ENCODE measurements around the gene DOK3.

The DOK3 gene

GRCh38 chr5:177453852-177454396, 55.7 kb downstream of the DOK3 start:
- Histone ChIP-seq H3K36me3 (ENCODE audit: control insufficient read depth in 1 of 2, insufficient read depth in 2 of 2, low read depth in 1 of 2, low read length in 2 of 2) (peaks cover 24 to 52% of the 10 kb centered on the region in 2 experiments), H2AK5ac (ENCODE audit: low read length, severe bottlenecking) (peak overlapping the region; percentile 8), H2BK5ac (ENCODE audit: low read depth, low read length, poor library complexity, severe bottlenecking) (no peak overlapping the region), H3K79me1 (replicated peaks; ENCODE audit: low read length, poor library complexity, severe bottlenecking) (peaks cover 20% of the 10 kb centered on the region), H2BK12ac (ENCODE audit: low read length in 2 of 2) (no peak overlapping the region), H3K4me1 (ENCODE audit: control insufficient read depth, insufficient read depth, low read depth, low read length) (peaks cover 40% of the 10 kb centered on the region), H3K4me3 (ENCODE audit: insufficient read depth in 1 of 2, low read depth in 1 of 2, low read length in 2 of 2) (peak overlapping the region; percentile 7 to 69), H2BK15ac (ENCODE audit: low read depth, poor library complexity, severe bottlenecking) (no peak overlapping the region), H3K9ac (ENCODE audit: low read length) (peak overlapping the region; percentile 74), H3K4me2 (ENCODE audit: low read length, poor library complexity, severe bottlenecking) (peak overlapping the region; percentile 72), H4K8ac (ENCODE audit: low read length) (no peak overlapping the region), H2AFZ (ENCODE audit: low read depth, low read length) (no peak overlapping the region), H3K23ac (ENCODE audit: low read length in 2 of 2) (no peak overlapping the region), H3K18ac (ENCODE audit: low read depth in 1 of 2, low read length in 2 of 2) (peak overlapping the region in 1 of 2 experiments; percentile 31), H3K27ac (ENCODE audit: low read length, poor library complexity, severe bottlenecking) (no peak overlapping the region), H3K9me3 (ENCODE audit: control insufficient read depth, low read length) (no peaks in the 10 kb centered on the region), H3K4ac (ENCODE audit: low read depth in 1 of 2, low read length in 2 of 2) (no peak overlapping the region), H2BK120ac (ENCODE audit: low read depth, low read length) (no peak overlapping the region), H3K14ac (ENCODE audit: low read length in 2 of 2) (peak overlapping the region in 1 of 2 experiments; percentile 69), H4K91ac (ENCODE audit: low read length) (no peak overlapping the region), H3K27me3 (ENCODE audit: control insufficient read depth in 1 of 2, insufficient read depth in 1 of 2, low read length in 2 of 2) (no peaks in the 10 kb centered on the region)
- 14% methylated on average over 27 of the region's 31 CpGs for WGBS
- no peak for DNase-seq

DNA sequence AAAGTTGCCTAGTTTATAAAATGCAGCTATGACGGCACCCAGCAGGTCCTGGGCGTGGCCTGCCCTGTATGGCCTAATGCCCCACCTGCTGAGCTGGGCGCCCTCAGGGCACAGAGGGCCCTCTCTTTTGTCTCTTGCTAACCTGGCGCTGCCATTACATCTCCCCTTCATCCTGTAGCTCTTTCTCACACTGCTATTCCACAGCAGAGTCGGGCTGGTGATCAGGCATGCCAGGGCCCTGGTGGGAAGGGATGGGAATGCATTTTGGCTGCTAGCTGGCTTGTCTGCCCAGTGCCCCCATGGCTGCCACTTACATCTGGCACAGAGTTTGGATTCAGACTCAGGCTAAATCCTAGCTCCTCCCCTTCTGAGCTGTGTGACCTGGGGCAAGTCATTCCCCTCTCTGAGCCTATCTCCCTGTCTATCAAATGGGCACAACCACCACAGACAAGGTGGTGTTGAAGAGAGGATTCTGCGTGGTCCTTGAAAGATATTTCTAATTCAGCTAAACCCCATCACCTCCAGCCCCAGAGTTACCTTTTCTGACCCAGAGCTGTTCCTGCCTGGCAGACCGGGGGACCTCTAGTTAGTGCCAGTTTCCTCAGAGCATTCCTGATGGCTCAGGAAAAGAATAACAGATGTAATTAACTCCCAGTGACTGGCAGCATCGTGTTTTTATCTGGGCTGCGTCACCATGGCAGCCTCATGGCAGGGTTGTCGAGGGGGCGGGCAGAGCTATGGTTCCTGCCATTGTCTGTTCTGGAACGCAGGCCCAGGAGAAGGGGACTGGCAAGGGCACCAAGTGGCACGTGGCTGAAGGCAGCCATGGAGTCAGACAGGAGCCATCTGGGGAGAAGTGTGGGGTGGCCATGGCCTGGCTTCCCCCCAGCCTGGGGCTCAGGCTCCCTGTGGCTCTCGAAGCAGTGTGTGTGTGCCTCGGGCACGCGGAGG, 56.7 kb downstream of the DOK3 start:
- Histone ChIP-seq H3K23ac (ENCODE audit: low read length in 2 of 2) (no peak overlapping the region), H3K79me1 (replicated peaks; ENCODE audit: low read length, poor library complexity, severe bottlenecking) (peaks cover 16% of the 10 kb centered on the region), H3K9ac (ENCODE audit: low read length) (no peak overlapping the region), H3K4me3 (ENCODE audit: insufficient read depth in 1 of 2, low read depth in 1 of 2, low read length in 2 of 2) (no peak overlapping the region), H2AK5ac (ENCODE audit: low read length, severe bottlenecking) (no peak overlapping the region), H3K18ac (ENCODE audit: low read depth in 1 of 2, low read length in 2 of 2) (no peak overlapping the region), H3K27me3 (ENCODE audit: control insufficient read depth in 1 of 2, insufficient read depth in 1 of 2, low read length in 2 of 2) (no peaks in the 10 kb centered on the region), H2AFZ (ENCODE audit: low read depth, low read length) (no peak overlapping the region), H3K4ac (ENCODE audit: low read depth in 1 of 2, low read length in 2 of 2) (no peak overlapping the region), H4K91ac (ENCODE audit: low read length) (no peak overlapping the region), H3K4me1 (ENCODE audit: control insufficient read depth, insufficient read depth, low read depth, low read length) (peaks cover 40% of the 10 kb centered on the region), H2BK5ac (ENCODE audit: low read depth, low read length, poor library complexity, severe bottlenecking) (no peak overlapping the region), H3K27ac (ENCODE audit: low read length, poor library complexity, severe bottlenecking) (no peak overlapping the region), H3K36me3 (ENCODE audit: control insufficient read depth in 1 of 2, insufficient read depth in 2 of 2, low read depth in 1 of 2, low read length in 2 of 2) (peaks cover 14 to 42% of the 10 kb centered on the region in 2 experiments), H2BK15ac (ENCODE audit: low read depth, poor library complexity, severe bottlenecking) (no peak overlapping the region), H2BK120ac (ENCODE audit: low read depth, low read length) (no peak overlapping the region), H2BK12ac (ENCODE audit: low read length in 2 of 2) (no peak overlapping the region), H4K8ac (ENCODE audit: low read length) (no peak overlapping the region), H3K14ac (ENCODE audit: low read length in 2 of 2) (no peak overlapping the region), H3K4me2 (ENCODE audit: low read length, poor library complexity, severe bottlenecking) (no peak overlapping the region), H3K9me3 (ENCODE audit: control insufficient read depth, low read length) (no peaks in the 10 kb centered on the region)
- peak; percentile 12 for DNase-seq
- WGBS, result 89% methylated on average over 16 of the region's 17 CpGs

All from mesenchymal stem cell (in vitro differentiated cells and primary cell).